Measurements from ENCODE around the gene CDH7. TPM values are rescaled to one million over a fixed set of nuclear protein-coding genes. Genes with fewer than 3 reads are reported as not detected.

The CDH7 gene
- total RNA-seq, 4 donors from 2014 or later: not detected

GRCh38 chr18:65749841-65750240 is 971 bp upstream of the CDH7 start:
- H3K4me1 ChIP-seq: peaks cover 0 to 11% (median 0%) of the 10 kb centered on the region in 4 donors
- TF ChIP-seq POLR2A (IDR thresholded peaks at IDR 0.05) (no peak), CTCF (IDR thresholded peaks at IDR 0.05) (no peak)
- no peak overlapping the region for H3K4me3 ChIP-seq
- no peaks in the 10 kb centered on the region for H3K9me3 ChIP-seq
- H3K36me3 ChIP-seq: no peaks in the 10 kb centered on the region
- no peak overlapping the region for H3K27ac ChIP-seq
- peaks cover 0 to 4% of the 10 kb centered on the region in 2 donors for H3K27me3 ChIP-seq
- no peak for DNase-seq

GRCh38 chr18:65751155-65752085 is 608 bp downstream of the CDH7 start:
- TF ChIP-seq POLR2A (IDR thresholded peaks at IDR 0.05) (no peak), CTCF (IDR thresholded peaks at IDR 0.05) (no peak)
- Histone ChIP-seq H3K27me3 (peaks cover 0 to 4% of the 10 kb centered on the region in 2 donors), H3K36me3 (no peaks in the 10 kb centered on the region), H3K27ac (no peak overlapping the region), H3K9me3 (no peaks in the 10 kb centered on the region), H3K4me1 (peaks cover 0 to 11% (median 0%) of the 10 kb centered on the region in 4 donors), H3K4me3 (peak overlapping the region in 2 of 4 donors; percentile 26 to 40)
- DNase-seq: peak in 1 of 3 donors; percentile 40

GRCh38 chr18:65752625-65753325 is 2.0 kb downstream of the CDH7 start:
- DNase-seq: no peak
- Histone ChIP-seq H3K36me3 (no peaks in the 10 kb centered on the region), H3K27me3 (peaks cover 0 to 4% of the 10 kb centered on the region in 2 donors), H3K4me3 (no peak overlapping the region), H3K4me1 (peaks cover 0 to 11% (median 0%) of the 10 kb centered on the region in 4 donors), H3K27ac (no peak overlapping the region), H3K9me3 (no peaks in the 10 kb centered on the region)
- no peak for TF ChIP-seq CTCF (IDR thresholded peaks at IDR 0.05)

- H3K4me1 ChIP-seq: peaks cover 0 to 11% (median 0%) of the 10 kb centered on the region in 4 donors
- peaks cover 0 to 4% of the 10 kb centered on the region in 2 donors for H3K27me3 ChIP-seq
- no peaks in the 10 kb centered on the region for H3K36me3 ChIP-seq
- H3K9me3 ChIP-seq: no peaks in the 10 kb centered on the region
- TF ChIP-seq POLR2A (IDR thresholded peaks at IDR 0.05) (no peak), CTCF (IDR thresholded peaks at IDR 0.05) (peak in 2 of 6 experiments; percentile 10 to 11)
- no peak for DNase-seq
- no peak overlapping the region for H3K27ac ChIP-seq
- no peak overlapping the region for H3K4me3 ChIP-seq
Measured at GRCh38 chr18:65753520-65753919, 2.7 kb downstream of the CDH7 start.

- Histone ChIP-seq H3K4me3 (no peak overlapping the region), H3K36me3 (no peaks in the 10 kb centered on the region), H3K9me3 (no peaks in the 10 kb centered on the region), H3K27ac (no peak overlapping the region), H3K4me1 (peaks cover 0 to 11% (median 0%) of the 10 kb centered on the region in 4 donors), H3K27me3 (peaks cover 0 to 4% of the 10 kb centered on the region in 2 donors)
- DNase-seq: no peak
- TF ChIP-seq CTCF (IDR thresholded peaks at IDR 0.05) (no peak), POLR2A (IDR thresholded peaks at IDR 0.05) (no peak)
Measured at GRCh38 chr18:65754121-65754520, 3.3 kb downstream of the CDH7 start.

All from Peyer's patch (tissue), 4 donors.